ENCODE results near the gene AGFG2.
"Not testable (repeated sequence)": the region's sequence is repeated elsewhere in the genome, so short reads cannot be mapped to it uniquely, and the experiment has no call there.

The AGFG2 gene, protein sequence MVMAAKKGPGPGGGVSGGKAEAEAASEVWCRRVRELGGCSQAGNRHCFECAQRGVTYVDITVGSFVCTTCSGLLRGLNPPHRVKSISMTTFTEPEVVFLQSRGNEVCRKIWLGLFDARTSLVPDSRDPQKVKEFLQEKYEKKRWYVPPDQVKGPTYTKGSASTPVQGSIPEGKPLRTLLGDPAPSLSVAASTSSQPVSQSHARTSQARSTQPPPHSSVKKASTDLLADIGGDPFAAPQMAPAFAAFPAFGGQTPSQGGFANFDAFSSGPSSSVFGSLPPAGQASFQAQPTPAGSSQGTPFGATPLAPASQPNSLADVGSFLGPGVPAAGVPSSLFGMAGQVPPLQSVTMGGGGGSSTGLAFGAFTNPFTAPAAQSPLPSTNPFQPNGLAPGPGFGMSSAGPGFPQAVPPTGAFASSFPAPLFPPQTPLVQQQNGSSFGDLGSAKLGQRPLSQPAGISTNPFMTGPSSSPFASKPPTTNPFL

DNA sequence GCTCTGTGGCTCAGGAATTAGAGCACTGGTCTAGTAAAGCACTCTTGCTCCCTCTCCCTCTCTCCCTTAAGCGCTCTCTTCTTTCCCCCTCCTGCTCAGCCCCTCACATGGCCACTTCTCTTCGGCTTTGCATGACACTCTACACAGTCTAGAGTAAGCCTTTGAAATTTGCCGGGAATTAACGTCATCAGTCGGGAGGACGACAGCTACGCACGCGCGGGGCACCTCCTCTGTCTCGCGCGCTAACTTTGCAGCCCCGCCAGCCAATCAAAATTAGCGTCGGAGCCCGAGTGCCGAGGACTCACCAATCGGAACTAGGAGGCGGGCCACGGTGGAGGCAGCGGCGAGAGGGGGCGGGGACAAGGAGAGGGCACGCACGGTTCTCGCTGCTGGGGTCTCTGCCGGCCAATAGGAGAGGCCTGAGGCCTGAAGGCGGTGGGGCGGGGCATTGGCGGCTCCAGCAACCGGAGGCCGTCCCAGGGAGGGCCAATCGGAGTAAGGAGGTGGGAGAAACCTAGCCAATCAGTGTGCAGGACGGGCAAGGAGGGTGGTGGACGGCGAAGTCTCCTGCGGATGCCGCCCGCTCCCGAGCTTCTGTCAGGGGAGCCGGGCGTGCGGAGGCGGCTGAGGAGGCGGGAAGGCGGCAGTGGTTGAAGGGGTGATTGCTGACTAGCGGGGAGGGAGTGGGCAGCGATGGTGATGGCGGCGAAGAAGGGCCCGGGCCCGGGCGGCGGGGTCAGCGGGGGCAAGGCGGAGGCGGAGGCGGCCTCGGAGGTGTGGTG, at the start of gene AGFG2:
Gene AGFG2, plus strand, starts transcription at position 550 of the 782 bp plus-strand sequence. Its CDS starts 144 bp downstream, at position 694.
- H3K4me1 Mint-ChIP-seq: peaks cover 41% of the 10 kb centered on the region
- DNase-seq (ENCODE audit: low spot score in 2 of 2) (peak; percentile 98 to 100), ATAC-seq (peak; percentile 94)
- peak within 1 kb of the TSS; percentile 96 for H3K4me3 Mint-ChIP-seq
- H3K36me3 Mint-ChIP-seq: peaks cover 16% of the 10 kb centered on the region
- no peaks in the 10 kb centered on the region for H3K9me3 Mint-ChIP-seq
- H3K27ac Mint-ChIP-seq: peak within 1 kb of the TSS; percentile 94

- ATAC-seq (no peak), DNase-seq (ENCODE audit: low spot score in 2 of 2) (no peak)
- H3K36me3 Mint-ChIP-seq: no peaks in the 10 kb centered on the region
- H3K4me3 Mint-ChIP-seq: no peak overlapping the region
- no peaks in the 10 kb centered on the region for H3K9me3 Mint-ChIP-seq
- peak overlapping the region; percentile 73 for H3K27ac Mint-ChIP-seq
- H3K4me1 Mint-ChIP-seq: peaks cover 16% of the 10 kb centered on the region
These were observed 49.2 kb upstream of the AGFG2 start for GRCh38 chr7:100489824-100490223.

DNA sequence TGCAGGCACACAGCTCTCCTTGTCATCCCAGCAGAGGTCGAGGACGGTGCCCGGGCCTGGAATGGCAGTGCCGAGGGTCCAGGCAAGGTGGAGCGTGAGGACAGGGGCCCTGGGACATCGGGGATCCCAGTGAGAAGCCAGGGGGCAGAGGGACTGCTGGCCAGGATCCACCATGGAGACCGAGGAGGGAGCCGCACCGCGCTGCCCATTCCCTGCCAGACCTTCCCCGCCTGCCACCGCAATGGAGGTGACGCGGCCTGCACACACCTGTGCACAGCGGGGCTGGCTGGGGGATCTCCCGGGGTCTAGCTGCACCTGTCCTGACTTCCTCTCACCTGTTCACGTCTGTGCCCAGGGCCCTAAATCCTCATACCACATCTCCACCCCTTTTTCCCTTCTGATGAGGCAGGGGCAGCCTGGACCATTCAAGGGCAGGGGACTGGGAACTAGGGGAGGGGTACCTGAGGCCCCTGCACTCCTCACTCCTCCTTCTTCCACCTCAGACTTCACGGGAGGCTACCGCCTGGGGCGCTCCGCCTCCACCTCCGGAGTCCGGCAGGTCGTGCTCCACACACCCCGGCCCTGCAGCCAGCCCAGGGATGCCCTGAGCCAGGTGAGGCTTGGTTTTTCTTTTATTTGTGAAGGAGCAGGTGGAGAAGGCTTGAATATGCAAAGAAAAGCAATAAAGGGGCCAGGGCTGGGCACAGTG, 48.4 kb upstream of the AGFG2 start:
- H3K9me3 Mint-ChIP-seq: no peaks in the 10 kb centered on the region
- H3K4me3 Mint-ChIP-seq: no peak overlapping the region
- ATAC-seq: no peak
- DNase-seq (ENCODE audit: low spot score in 2 of 2): no peak
- peaks cover 16% of the 10 kb centered on the region for H3K4me1 Mint-ChIP-seq
- no peaks in the 10 kb centered on the region for H3K36me3 Mint-ChIP-seq
- H3K27ac Mint-ChIP-seq: peak overlapping the region; percentile 73

- Mint-ChIP-seq H3K36me3 (no peaks in the 10 kb centered on the region), H3K27ac (no peak overlapping the region), H3K4me3 (no peak overlapping the region), H3K4me1 (peaks cover 16% of the 10 kb centered on the region), H3K9me3 (no peaks in the 10 kb centered on the region)
- ATAC-seq: no peak
- DNase-seq (ENCODE audit: low spot score in 2 of 2): no peak
These were observed 47.8 kb upstream of the AGFG2 start for GRCh38 chr7:100491192-100491578.

DNA sequence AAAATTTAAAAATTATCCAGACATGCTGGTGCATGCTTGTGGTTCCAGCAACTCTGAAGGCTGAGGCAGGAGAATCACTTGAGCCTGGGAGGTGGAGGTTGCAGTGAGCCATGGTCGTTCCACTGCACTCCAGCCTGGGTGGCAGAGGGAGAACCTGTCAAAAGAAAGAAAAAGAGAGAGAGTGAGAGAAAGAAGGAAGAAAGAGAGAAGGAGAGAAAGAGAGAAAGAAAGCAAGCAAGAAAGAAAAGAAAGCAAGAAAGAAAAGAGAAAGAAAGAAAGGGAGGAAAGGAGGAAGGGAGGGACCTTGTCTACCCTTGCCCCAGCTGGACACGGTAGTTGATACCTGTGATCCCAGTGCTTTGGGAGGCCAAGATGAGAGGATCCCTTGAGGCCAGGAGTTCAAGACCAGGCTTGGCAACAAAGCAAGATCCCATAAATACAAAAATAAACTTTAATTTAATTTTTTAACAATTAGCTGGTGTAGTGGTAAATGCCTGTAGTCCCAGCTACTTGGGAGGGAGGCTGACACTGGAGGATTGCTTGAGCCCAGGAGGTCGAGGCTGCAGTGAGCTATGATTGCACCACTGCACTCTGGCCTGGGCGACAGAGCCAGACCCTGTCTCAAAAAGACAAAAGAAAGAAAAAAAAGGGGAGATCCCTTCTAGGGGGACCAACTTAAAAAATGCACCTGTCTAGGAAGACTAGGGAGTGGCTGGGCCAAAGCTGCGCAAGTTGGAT, 46.1 kb upstream of the AGFG2 start:
- H3K4me3 Mint-ChIP-seq: peak overlapping the region; percentile 48
- peaks cover 16% of the 10 kb centered on the region for H3K4me1 Mint-ChIP-seq
- ATAC-seq (no peak), DNase-seq (ENCODE audit: low spot score in 2 of 2) (no peak)
- no peaks in the 10 kb centered on the region for H3K36me3 Mint-ChIP-seq
- H3K27ac Mint-ChIP-seq: peak overlapping the region; percentile 27
- H3K9me3 Mint-ChIP-seq: no peaks in the 10 kb centered on the region

GRCh38 chr7:100493476-100494264, 45.3 kb upstream of the AGFG2 start:
- Mint-ChIP-seq H3K9me3 (no peaks in the 10 kb centered on the region), H3K27ac (peak overlapping the region; percentile 27), H3K36me3 (no peaks in the 10 kb centered on the region), H3K4me1 (peaks cover 16% of the 10 kb centered on the region), H3K4me3 (peak overlapping the region; percentile 48)
- DNase-seq (ENCODE audit: low spot score in 2 of 2) (peak; percentile 42 to 69), ATAC-seq (peak; percentile 88)

- H3K27ac Mint-ChIP-seq: no peak overlapping the region
- peaks cover 16% of the 10 kb centered on the region for H3K4me1 Mint-ChIP-seq
- no peaks in the 10 kb centered on the region for H3K9me3 Mint-ChIP-seq
- DNase-seq (ENCODE audit: low spot score in 2 of 2): no peak
- H3K4me3 Mint-ChIP-seq: no peak overlapping the region
- H3K36me3 Mint-ChIP-seq: no peaks in the 10 kb centered on the region
- no peak for ATAC-seq
These were observed 42.5 kb upstream of the AGFG2 start for GRCh38 chr7:100496509-100496908.

- not testable (repeated sequence) for ATAC-seq, H3K4me3 Mint-ChIP-seq
These were observed 38.3 kb upstream of the AGFG2 start for GRCh38 chr7:100500743-100501142.

GRCh38 chr7:100504031-100504430, 35.0 kb upstream of the AGFG2 start:
- not testable (repeated sequence) for H3K4me3 Mint-ChIP-seq; H3K9me3 Mint-ChIP-seq; H3K36me3 Mint-ChIP-seq; H3K4me1 Mint-ChIP-seq; ATAC-seq; DNase-seq (ENCODE audit: low spot score in 2 of 2); H3K27ac Mint-ChIP-seq

More at GRCh38 chr7:100500743-100501142, 38.3 kb upstream of the AGFG2 start:
- not testable (repeated sequence) for H3K9me3 Mint-ChIP-seq; H3K36me3 Mint-ChIP-seq; H3K27ac Mint-ChIP-seq; DNase-seq (ENCODE audit: low spot score in 2 of 2); H3K4me1 Mint-ChIP-seq

GRCh38 chr7:100504887-100505611, 34.0 kb upstream of the AGFG2 start:
- H3K27ac Mint-ChIP-seq: no peak overlapping the region
- no peaks in the 10 kb centered on the region for H3K9me3 Mint-ChIP-seq
- no peaks in the 10 kb centered on the region for H3K4me1 Mint-ChIP-seq
- no peak overlapping the region for H3K4me3 Mint-ChIP-seq
- ATAC-seq (no peak), DNase-seq (ENCODE audit: low spot score in 2 of 2) (no peak)
- no peaks in the 10 kb centered on the region for H3K36me3 Mint-ChIP-seq

DNA sequence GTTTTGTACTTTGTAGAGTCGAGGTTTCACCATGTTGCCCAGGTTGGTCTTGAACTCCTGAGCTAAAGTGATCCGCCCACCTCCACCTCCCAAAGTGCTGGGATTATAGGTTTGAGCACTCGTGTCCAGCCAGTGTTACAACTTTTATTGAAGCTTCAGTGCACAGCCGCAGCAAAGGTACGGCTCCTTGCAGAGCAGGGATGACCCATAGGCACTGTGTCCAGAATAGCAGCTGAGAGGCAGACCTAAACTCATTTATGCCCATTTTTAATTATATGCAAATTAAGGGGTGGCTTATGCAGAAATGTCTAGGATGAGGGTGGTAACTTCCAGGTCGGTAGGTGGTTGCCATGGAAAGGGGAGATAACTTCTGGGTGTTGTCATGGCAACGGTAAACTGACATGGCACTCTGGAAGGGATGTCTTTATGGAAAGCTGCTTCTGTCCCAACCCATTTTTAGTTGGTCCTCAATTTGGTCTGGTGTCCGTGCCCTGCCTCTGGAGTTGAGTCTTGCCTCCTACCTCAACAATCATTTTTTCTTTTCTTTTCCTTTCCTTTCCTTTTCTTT, 32.6 kb upstream of the AGFG2 start:
- H3K4me1 Mint-ChIP-seq: no peaks in the 10 kb centered on the region
- no peak overlapping the region for H3K4me3 Mint-ChIP-seq
- DNase-seq (ENCODE audit: low spot score in 2 of 2) (no peak), ATAC-seq (no peak)
- no peaks in the 10 kb centered on the region for H3K36me3 Mint-ChIP-seq
- no peaks in the 10 kb centered on the region for H3K9me3 Mint-ChIP-seq
- no peak overlapping the region for H3K27ac Mint-ChIP-seq

DNA sequence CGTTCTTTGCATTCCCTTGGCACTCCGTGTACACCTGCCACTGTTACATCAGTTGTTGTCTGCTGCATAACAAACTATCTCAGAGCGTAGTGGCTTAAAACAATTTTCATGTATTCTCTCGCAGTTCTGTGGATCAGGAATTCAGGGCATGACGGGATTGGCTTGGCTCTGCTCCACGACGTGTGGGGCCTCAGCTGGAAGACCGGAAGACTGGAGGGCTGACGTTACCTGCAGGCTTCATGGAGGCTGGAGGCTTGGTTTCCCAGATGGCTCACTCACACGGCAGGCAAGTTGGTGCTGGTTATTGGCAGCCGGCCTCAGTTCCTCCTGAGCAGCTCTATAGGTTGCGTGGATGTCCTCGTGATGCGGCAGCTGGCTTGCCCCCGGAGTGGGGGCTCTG, 29.8 kb upstream of the AGFG2 start:
- Mint-ChIP-seq H3K4me3 (no peak overlapping the region), H3K36me3 (no peaks in the 10 kb centered on the region), H3K9me3 (no peaks in the 10 kb centered on the region), H3K4me1 (no peaks in the 10 kb centered on the region), H3K27ac (no peak overlapping the region)
- DNase-seq (ENCODE audit: low spot score in 2 of 2) (no peak), ATAC-seq (no peak)

GRCh38 chr7:100510437-100511239, 28.4 kb upstream of the AGFG2 start:
- H3K4me1 Mint-ChIP-seq: peaks cover 7% of the 10 kb centered on the region
- ATAC-seq (no peak), DNase-seq (ENCODE audit: low spot score in 2 of 2) (no peak)
- H3K4me3 Mint-ChIP-seq: no peak overlapping the region
- H3K27ac Mint-ChIP-seq: peak overlapping the region; percentile 15
- H3K36me3 Mint-ChIP-seq: no peaks in the 10 kb centered on the region
- H3K9me3 Mint-ChIP-seq: no peaks in the 10 kb centered on the region

Measured in stimulated activated effector memory CD8-positive, alpha-beta T cell treated with anti-CD3 and anti-CD28 coated beads, Interleukin-12 subunit alpha, Interleukin-12 subunit beta, amount 100 ng/mL, for 72 hours (primary cell).